Measurements from ENCODE around the gene ALPP.
"Not testable (repeated sequence)": the region's sequence is repeated elsewhere in the genome, so short reads cannot be mapped to it uniquely, and the experiment has no call there.

Gene ALPP

DNA sequence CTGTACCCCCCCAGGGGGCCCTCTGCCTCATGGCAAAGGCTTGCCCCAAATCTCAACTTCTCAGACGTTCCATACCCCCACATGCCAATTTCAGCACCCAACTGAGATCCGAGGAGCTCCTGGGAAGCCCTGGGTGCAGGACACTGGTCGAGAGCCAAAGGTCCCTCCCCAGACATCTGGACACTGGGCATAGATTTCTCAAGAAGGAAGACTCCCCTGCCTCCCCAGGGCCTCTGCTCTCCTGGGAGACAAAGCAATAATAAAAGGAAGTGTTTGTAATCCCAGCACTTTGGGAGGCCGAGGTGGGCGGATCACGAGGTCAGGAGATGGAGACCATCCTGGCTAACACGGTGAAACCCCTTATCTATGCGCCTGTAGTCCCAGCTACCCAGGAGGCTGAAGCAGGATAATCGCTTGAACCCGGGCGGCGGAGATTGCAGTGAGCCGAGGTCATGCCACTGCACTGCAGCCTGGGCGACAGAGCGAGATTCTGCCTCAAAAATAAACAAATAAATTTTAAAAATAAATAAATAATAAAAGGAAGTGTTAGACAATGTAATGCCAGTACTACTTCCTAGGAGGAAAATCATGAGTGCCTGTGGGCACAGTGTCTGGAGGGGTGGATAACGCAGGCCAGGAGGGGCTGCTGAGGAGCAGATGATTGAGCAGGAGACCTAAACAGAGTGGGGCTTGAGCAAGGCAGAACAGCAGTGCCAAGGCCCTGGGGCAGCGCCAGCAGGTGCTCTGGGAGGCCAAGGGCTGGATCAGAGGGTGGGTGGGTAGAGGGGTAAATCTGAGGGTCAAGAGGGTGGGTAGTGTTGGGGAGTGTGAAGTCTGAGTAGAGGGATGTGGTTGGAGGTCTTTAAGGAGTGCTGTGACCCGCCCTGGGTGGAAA is 4.0 kb downstream of the ALPP start:
- no peak for DNase-seq

DNA sequence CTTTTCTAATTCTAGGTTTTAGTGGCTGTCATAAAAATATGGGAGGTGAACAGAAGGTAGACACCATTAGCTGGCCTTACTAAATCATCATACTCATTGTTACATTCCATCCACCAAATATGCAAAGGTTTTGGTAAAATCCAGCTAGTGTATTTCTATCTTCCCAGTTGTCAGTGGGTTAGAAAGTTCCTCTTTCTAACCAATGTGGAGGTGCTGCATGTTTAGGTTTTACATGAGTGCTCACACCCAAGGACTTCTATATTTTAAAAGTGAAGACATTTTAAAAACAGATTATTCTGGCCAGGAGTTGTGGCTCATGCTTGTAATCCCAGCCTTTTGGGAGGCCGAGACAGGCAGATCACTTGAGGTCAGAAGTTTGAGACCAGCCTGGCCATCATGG is 5.9 kb downstream of the ALPP start:
- no peak for DNase-seq

DNA sequence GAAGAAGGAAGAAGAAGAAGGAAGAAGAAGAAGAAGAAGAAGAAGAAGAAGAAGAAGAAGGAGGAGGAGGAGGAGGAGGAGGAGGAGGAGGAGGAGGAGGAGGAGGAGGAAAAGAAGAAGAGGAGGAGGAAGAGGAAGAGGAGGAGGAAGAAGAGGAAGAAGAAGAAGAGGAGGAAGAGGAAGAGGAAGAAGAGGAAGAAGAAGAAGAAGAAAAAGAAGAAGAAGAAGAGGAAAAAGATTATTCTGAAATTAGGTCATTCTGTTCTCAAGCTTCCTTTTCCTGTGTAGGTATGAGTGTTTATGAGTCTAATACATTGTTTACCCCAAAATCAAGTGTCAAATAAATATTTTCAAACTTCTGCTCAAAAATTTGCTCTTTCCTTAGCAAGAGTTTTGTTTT is 6.5 kb downstream of the ALPP start:
- not testable (repeated sequence) for DNase-seq

DNA sequence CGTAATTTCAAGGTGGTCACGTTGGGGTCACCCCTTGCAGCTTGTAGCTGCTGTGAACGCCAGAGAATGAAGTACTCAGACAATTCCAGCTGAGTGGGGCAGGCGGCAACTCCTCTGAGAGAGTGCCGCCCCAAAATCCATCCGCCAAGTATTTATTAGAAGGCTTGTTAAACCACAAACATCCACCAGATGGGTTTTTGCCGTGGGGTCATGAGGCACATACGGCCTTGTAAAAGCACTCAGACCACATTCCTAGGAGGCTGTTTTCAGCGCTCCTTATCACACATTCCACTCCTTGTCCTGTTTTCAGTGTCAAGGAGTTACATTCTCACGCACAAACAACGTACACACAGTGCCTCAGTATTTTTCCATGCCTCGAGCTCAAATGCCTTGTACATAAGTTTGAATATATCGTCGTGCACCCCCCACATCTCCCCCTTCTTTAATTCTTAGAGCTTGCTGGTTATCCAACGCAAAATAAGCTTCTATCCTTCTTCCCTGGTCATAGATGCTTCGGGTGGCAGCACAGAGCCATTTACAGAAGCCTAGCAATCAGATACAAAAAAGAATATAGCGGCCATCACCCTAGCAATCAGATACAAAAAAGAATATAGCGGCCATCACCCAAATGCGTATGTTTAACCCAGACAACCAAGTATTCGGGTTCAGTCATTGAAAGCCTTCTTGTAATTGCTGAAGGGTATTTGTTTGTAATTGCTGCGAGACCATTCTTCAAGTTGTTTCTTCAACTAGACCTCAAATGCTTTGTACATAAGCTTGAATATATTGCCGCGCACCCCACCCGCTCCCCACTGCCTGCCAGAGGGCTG is 7.3 kb downstream of the ALPP start:
- DNase-seq, result no peak

DNA sequence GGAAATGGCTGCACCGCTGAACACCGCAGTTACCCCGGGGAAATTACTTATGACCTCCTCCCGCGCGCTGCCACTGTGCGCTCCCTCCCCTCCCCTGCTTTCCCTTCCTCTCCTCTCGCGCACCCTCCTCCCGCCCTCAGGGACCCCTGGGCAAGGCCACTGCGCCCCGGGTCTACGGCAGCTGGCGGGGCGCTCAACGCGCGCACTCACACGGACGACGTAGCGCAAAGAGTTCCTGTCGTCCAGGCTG is 7.9 kb downstream of the ALPP start:
- DNase-seq, result no peak

DNA sequence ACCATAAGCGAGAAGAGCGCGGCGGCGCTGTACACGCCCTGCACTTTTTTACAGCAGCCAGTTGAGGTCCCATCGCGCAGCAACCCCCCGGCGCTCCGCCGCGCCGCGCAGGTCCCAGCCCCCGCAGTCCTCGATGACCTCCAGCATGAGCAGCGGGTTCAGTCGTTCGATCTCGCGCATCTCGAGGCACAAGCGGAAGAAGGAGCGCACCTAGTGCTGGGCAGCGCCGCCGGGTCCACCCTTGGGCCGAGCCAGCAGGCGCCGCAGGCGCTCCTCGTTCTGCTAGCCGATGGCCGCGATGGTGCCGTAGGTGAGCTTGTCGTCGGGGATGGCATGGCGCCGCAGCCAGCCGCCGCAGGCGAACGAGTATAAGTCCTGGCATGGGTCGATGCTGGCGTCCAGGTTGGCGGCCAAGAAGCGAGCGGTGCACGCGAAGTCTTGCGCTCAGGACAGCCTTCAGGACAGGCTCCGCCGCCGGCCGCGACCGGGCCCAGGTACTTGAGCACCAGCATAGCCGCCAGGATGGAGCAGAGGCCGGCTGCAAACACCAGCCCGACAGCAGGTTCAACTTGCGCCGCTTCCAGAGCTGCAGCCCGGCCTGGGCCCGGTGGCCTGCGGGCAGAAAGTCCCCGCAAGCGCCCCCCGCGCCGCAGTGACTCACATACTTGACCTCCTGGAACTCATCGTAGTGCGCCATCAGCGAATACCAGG is 8.3 kb downstream of the ALPP start:
- DNase-seq, result no peak

DNA sequence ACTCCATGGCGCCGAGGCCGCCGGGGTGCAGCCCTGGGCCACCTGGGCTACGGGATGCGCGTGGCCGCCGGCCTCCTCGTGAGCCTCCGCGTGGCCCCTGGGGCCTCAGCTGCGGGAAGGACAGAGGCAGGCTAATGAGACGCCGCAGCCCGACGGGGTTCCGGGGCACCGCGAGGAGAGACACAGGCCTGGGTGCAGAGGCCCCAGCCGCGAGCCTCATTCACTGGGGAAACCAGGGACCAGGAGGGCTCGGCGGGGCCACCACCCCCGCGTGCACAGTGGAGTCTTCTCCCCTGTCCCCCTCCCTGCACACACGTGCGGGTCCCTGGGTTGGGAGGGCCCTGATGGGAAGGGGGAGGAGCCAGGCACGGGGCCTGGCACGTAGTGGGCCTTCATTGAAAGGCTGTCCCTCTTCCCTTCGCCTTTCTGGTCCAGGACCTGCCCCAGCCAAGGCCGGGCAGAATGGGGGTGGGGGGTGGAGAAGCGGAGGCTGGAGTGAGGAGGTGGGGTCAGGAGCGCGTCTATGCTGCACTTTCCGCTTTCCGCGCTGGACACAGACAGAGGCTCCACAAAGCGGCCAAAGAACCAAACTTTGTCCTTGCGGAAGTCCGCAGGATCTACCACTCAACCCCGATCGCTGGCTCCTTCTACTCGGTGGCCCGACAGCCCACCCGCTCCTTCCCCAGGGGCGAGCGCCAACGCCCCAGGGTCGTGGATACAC is 9.1 kb downstream of the ALPP start:
- no peak for DNase-seq

DNA sequence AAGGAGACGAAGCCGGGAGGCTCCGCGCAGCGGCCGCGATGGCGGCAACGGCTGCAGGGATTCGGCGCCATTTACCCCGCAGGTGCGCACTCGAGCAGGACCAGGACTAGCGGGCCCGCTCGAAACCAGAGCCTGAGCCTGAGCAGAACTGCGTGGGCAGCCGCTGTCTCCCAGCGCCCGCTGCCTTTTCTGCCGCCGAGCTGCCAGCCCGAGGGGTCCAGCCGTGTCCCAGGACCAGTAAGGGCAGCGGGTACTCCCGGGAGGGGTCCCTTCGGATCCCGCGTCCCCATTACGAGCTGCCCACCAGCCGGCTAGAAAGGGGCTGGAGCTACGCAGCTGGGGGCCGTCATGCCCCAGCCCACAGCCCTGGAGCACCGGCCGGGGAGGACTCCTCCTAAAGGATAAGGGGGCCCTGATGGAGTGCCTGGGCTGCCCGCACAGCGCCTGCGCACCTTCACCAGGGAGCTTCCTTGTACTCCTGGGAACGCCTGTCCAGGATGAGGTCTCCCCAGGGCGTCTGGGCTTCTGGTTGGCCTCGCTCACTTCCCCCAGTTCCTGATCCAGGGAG is 9.9 kb downstream of the ALPP start:
- no peak for DNase-seq

DNA sequence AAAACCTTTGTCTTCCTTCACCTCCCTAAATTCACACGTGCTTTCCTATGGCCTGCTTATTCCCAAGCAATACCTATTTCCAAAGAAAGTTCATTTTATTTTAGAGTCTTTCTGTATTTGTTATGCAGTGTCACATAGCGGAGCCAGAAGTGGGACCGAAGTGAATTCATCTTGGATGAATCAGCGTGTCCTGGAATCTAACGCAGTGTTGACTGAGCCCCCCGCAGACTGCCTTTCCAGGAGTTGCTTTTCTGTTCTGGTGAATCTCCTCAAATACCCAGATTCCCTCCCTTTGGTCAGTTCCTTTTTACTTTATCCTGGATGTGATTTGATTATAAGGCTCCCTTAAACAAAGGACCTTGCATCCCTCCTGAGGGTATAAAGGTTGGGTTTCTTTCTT is 10.8 kb downstream of the ALPP start:
- no peak for DNase-seq

DNA sequence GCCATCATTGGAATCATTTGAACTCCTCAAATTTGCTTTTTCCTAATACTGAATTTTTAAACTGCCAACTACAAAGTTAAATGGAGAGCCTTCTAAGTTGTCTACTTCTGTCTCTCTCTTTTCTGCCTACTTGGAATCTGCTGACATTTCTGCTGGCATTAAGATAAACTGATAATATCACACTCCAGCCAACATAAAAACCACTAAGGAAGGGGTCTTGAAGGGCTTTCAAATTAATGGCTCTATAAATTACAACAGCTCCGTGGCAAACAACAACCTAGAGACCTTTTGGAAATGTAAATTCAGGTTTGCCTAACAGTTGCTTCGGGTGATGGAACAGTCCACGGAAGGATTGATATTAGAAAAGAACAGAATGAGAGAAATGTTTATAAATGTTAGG is 12.1 kb downstream of the ALPP start:
- no peak for DNase-seq

DNA sequence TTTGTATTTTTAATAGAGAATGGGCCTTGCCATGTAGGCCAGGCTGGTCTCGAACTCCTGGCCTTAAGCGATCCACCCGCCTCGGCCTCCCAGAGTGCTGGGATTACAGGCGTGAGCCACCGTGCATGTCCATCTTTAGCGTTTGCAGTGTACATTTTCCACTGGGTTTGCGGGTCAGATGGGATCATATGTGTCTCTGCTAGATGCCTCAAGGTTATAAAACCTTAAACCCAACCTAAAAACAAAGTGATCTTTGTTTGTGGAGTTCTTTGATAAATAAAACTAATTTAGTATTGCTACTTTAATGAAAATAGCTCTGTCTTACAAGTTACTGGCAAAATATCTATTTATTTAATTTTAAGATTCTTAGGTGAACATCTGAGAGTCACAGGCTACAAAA is 15.0 kb downstream of the ALPP start:
- DNase-seq, result no peak

DNA sequence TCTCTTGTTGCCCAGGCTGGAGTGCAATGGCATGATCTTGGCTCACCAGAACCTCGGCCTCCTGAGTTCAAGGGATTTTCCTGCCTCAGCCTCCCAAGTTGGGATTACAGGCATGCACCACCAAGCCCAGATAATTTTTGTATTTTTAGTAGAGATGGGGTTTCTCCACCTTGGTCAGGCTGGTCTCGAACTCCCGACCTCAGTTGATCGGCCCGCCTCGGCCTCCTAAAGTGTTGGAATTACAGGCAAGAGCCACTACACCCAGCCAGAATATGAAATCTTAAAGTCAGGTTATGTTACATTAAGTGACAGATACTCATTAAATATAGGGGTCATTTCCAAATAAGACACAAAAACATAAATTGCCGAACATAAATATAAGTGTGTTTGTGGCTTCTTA is 15.9 kb downstream of the ALPP start:
- not testable (repeated sequence) for DNase-seq

DNA sequence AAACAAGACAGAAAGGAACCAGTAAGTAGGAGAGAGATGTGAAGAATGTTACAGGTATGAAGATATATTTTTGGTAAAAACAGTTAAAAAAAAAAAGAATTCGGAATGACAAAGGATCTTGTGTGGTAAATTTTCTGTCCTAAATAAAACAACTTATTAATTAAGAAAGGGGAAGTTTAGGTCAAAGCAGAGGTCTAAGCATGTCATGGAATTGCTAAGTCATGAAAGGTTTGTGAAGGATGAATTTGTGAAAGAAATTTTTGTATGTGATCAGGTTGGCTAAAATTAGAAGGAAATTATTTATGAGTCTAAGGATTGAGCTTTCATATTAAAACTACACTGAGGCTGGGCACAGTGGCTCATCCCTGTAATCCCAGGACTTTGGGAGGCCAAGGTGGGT is 17.0 kb downstream of the ALPP start:
- no peak for DNase-seq

DNA sequence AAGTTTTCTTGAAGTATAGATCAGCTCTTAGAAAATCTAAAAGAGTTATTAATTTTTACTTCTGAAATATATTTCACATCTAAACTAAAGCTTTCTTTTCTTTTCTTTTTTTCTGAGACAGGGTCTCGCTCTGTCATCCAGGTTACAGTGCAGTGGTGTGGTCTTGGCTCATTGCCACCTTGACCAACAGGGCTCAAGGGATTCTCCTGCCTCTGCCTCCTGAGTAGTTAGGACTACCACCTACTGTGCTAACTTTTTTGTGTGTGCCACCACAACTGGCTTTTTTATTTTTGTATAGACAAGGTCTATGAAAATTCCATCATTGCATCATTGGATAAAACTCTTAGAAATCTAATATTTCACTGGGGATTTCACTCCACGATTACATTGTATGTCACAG is 18.1 kb downstream of the ALPP start:
- no peak for DNase-seq

DNA sequence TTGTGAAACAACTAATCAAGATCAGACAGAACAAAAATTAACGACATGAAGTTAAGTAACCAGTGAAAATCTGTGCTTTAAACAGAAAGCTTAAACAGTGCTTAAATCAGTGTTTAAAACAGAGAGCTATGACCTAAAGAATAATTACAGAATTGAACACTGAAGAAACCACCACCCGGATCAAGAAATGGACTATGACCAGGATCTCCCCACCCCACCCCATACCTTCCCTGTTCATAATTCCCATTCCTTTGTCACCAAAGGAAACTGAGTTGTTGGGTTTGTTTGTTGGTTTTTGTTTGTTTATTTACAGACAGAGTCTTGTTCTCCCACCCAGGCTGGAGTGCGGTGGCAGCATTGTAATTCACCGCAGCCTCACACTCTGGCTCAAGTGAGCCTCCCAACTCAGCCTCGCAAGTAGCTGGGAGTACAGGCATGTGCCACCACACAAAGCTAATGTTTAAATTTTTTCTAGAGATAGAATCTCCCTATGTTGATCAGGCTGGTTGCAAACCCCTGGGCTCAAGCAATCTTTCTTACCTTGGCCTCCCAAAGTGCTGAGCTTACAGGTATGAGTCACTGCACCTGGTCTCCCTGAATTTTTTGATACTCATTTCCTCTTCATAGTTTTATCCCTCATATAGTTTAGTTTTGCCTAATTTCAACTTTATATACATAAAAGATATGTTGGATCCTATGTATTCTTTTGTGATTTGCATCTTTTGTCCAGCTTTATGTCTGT is 19.9 kb downstream of the ALPP start:
- no peak for DNase-seq

DNA sequence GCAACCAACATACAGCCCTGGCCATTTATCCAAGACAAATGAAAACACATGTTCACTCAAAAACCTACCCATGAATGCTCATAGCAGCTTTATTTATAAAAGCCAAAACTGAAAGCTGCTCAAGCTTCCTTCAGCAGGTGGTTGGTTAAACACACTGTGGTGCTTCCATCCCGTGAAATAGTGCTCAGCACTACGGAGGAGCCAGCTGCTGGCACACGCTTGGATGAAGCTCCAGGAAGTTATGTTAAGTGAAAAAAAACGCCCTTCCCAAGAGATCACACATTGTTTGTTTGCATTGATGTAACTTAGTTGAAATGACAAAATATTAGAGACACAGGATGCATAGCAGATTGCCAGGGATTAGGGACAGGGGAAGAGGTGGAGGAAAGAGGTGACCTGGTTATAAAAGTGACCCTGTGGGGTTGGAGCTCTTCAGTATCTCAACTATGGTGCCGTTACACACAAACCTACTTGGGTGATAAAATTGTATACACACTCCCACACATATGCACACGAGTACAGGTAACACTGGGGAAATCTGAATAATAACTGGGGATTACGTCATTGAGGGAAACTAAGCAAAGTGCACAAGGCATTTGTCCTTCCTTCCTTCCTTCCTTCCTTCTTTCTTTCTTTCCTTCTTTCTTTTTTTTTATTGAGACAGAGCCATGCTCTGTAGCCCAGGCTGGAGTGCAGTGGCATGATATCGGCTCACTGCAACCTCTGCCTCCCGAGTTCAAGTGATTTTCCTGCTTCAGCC is 21.9 kb downstream of the ALPP start:
- no peak for DNase-seq

DNA sequence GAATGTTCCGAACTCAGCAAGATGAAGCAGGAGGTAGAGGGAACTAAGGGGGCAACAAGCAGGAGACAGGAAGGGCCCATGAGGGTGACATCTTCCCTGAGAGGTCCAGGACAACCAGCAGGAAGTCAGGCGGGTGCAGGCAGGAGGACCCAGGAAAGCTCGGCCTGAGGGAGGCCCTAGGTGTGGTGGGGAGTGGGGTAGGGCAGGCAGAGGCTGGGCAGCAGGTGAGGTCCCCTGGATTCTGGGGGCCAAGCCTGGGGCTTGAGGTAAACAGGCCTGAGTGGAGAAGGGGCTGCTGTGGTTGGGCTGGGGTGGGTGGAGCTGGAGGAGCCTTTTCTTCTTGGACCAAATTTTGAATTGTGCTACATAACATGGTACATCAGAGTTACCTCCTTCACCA is 24.0 kb downstream of the ALPP start:
- DNase-seq, result no peak

DNA sequence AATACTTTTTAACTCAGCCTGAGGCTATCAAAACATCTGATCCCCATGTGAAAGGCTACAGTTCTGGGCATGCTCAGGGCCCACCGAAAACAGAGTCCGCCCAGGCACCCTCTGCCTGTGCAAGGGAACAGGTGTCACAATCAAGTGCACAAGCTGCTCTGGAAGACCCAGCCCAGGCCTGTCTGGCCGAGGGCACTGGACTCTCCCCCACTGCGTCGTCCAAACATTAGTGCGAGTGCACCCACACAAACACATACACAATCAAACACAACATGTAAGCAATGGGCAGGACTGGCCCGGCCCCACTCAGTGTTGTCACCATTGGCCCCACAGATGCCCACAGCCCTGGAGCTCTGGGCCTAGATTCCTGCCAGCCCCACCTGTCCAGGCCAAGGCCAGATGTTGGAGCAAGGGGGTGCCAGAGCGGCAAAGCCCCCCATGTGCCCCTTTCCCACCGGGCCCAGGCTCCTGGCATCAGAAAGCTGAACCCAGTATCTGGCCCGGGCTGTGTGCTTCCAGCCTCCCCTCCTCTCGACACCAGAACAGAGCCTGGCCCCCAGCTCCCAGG is 27.5 kb downstream of the ALPP start:
- DNase-seq, result no peak

DNA sequence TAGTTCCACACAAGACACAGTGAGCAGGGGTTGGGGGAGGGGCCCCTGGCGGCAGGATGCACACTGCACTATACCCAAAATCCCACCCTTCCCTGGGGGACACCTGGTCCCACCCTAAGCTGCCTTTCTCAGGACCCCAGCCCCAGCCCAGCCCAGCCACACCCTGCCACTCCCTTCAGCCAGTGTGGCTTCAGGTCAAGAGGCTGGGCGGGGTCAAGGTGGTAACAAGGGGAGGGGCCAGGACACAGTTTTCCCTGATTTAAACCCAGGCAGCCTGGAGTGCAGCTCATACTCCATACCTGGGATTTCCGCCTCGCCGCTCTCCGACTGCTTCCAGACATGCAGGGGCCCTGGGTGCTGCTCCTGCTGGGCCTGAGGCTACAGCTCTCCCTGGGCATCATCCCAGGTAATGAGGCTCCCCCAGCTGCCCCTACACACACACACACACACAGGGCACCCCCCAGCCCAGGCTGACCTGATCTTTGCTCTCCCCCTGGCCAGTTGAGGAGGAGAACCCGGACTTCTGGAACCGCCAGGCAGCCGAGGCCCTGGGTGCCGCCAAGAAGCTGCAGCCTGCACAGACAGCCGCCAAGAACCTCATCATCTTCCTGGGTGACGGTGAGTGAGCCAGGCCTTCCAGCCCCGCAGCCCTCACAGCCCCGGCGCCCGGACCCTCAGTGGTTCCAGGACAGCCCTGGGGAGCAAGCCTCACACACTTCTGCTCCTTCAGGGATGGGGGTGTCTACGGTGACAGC is 28.2 kb downstream of the ALPP start, which contains the start of gene ALPG:
Gene ALPG, plus strand, starts transcription at position 289 of the 755 bp plus-strand sequence. Its CDS starts 51 bp downstream, at position 340.
- no peak for DNase-seq

All from effector CD8-positive, alpha-beta T cell (primary cell).